SK-N-SH (cell line): ENCODE data around the gene RIN3. TPM values are rescaled to one million over a fixed set of nuclear protein-coding genes. Genes with fewer than 3 reads are reported as not detected.

Experiments used
- CTCF ChIA-PET: fragments of 300-600, 350-600 bp; formaldehyde crosslinking; extraction: SDS; loops from one replicate; lab custom pipeline; 2021; lab: Yijun Ruan, JAX
- POLR2A ChIA-PET: fragments of 350-600 bp; sonication (Branson Sonifier 250); formaldehyde crosslinking; extraction: SDS; loops from one replicate; lab custom pipeline; 2020; ENCODE audit warnings: antibody characterized with exemption, inconsistent platforms; lab: Yijun Ruan, JAX
- DNase-seq: peaks from one replicate; pipeline ENCODE4 v3.0.0; 2012
- H2AFZ ChIP-seq: fragments of 200-600 bp; sonication (generic); 2 replicates; pipeline ENCODE4 v1.8.1; 2016; ENCODE audit warnings: antibody characterized with exemption, mild to moderate bottlenecking, low read depth
- H3F3A ChIP-seq: fragments of 200-600 bp; sonication (generic); replicated peaks from 2 replicates; pipeline ENCODE3; 2016; ENCODE audit warnings: antibody characterized with exemption, mild to moderate bottlenecking; ENCODE audit not compliant: insufficient read depth
- H3K27ac ChIP-seq, 2 experiments: fragments of 200-500 bp in 1 of 2; fragments of 200-600 bp in 1 of 2; sonication (Bioruptor generic) in 1 of 2; sonication (generic), shearing (Covaris generic) in 1 of 2; 2 replicates each; pipeline versions ENCODE4 v1.5.1 to v1.6.1; 2014 to 2016; ENCODE audit warnings: low read depth in 2 of 2, inconsistent platforms in 1 of 2, low read length in 1 of 2, mild to moderate bottlenecking in 1 of 2, mixed read lengths in 1 of 2
- H3K27me3 ChIP-seq: fragments of 200-600 bp; sonication (generic), shearing (Covaris generic); 2 replicates; pipeline ENCODE4 v1.6.1; 2016; ENCODE audit warnings: mixed run types; ENCODE audit not compliant: insufficient read depth
- H3K36me3 ChIP-seq, 2 experiments: fragments of 200-500 bp in 1 of 2; fragments of 200-600 bp in 1 of 2; sonication (Bioruptor generic) in 1 of 2; sonication (generic) in 1 of 2; replicated peaks in 1 of 2; 2 replicates each; pipeline versions ENCODE3 to v1.5.1; 2014 to 2016; ENCODE audit warnings: low read length in 1 of 2, mild to moderate bottlenecking in 1 of 2; ENCODE audit not compliant: insufficient read depth in 2 of 2, control insufficient read depth in 1 of 2
- H3K4me1 ChIP-seq, 2 experiments: fragments of 200-500 bp in 1 of 2; fragments of 200-600 bp in 1 of 2; sonication (Bioruptor generic) in 1 of 2; sonication (generic), shearing (Covaris generic) in 1 of 2; 2 replicates each; pipeline versions ENCODE4 v1.5.1 to v1.6.1; 2014 to 2016; ENCODE audit warnings: low read depth in 1 of 2, low read length in 1 of 2, mixed run types in 1 of 2; ENCODE audit not compliant: insufficient read depth in 2 of 2, control insufficient read depth in 1 of 2
- H3K4me2 ChIP-seq: fragments of 200-600 bp; sonication (generic), shearing (Covaris generic); 2 replicates; pipeline ENCODE4 v1.6.1; 2017; ENCODE audit warnings: mixed run types
- H3K4me3 ChIP-seq, 2 experiments: fragments of 200-500 bp in 1 of 2; fragments of 200-600 bp in 1 of 2; sonication (Bioruptor generic) in 1 of 2; sonication (generic), shearing (Covaris generic) in 1 of 2; 2 replicates each; pipeline versions ENCODE4 v1.5.1 to v1.8.1; 2014 to 2016; ENCODE audit warnings: low read depth in 2 of 2, inconsistent platforms in 1 of 2, low read length in 1 of 2, mild to moderate bottlenecking in 1 of 2, mixed read lengths in 1 of 2, moderate library complexity in 1 of 2
- H3K79me2 ChIP-seq: fragments of 200-600 bp; sonication (generic); 2 replicates; pipeline ENCODE4 v1.8.1; 2017; ENCODE audit warnings: mild to moderate bottlenecking; ENCODE audit not compliant: insufficient read depth
- H3K9ac ChIP-seq: fragments of 200-600 bp; sonication (generic); 2 replicates; pipeline ENCODE4 v1.6.1; 2017; ENCODE audit warnings: mixed run types
- H3K9me2 ChIP-seq: fragments of 200-600 bp; sonication (generic); 2 replicates; pipeline ENCODE4 v1.6.1; 2017; ENCODE audit warnings: mixed run types
- H3K9me3 ChIP-seq: fragments of 200-600 bp; sonication (generic); 2 replicates; pipeline ENCODE4 v1.6.1; 2017; ENCODE audit warnings: mixed run types, mild to moderate bottlenecking, moderate library complexity
- H4K20me1 ChIP-seq: fragments of 200-600 bp; sonication (generic); 2 replicates; pipeline ENCODE4 v1.6.1; 2017; ENCODE audit warnings: mild to moderate bottlenecking, mixed run types; ENCODE audit not compliant: insufficient read depth
- CHD2 ChIP-seq: fragments of 150-350 bp; IDR thresholded peaks from 2 replicates; pipeline ENCODE4 v1.6.1; 2018; ENCODE audit warnings: low read length; ENCODE audit not compliant: partially characterized antibody
- EP300 ChIP-seq, 2 experiments: IDR thresholded peaks; 2 replicates each; pipeline versions ENCODE4 v1.4.0 to v1.6.1; 2012; ENCODE audit warnings: borderline replicate concordance in 1 of 2, low read depth in 1 of 2, low read length in 1 of 2
- FOSL2 ChIP-seq: IDR thresholded peaks from 2 replicates; pipeline ENCODE4 v1.4.0; 2012; ENCODE audit warnings: low read depth, mild to moderate bottlenecking, moderate library complexity, borderline replicate concordance
- FOXJ3 ChIP-seq: sonication (generic); formaldehyde crosslinking; IDR thresholded peaks from 2 replicates; pipeline ENCODE4 v1.5.1; 2020; ENCODE audit warnings: mild to moderate bottlenecking, missing genetic modification reagents
- IRF3 ChIP-seq: fragments of 150-350 bp; IDR thresholded peaks from 2 replicates; pipeline ENCODE4 v1.6.1; 2016; ENCODE audit warnings: mild to moderate bottlenecking, low read depth, low read length
- MEF2A ChIP-seq: IDR thresholded peaks from 2 replicates; pipeline ENCODE4 v1.4.0; 2012; ENCODE audit warnings: low read depth, borderline replicate concordance
- NRF1 ChIP-seq: IDR thresholded peaks from 2 replicates; pipeline ENCODE4 v1.6.1; 2012; ENCODE audit warnings: low read depth, mild to moderate bottlenecking, low read length
- POLR2AphosphoS5 ChIP-seq: IDR thresholded peaks from 2 replicates; pipeline ENCODE4 v1.6.1; 2012; ENCODE audit warnings: low read depth, low read length
- RCOR1 ChIP-seq: fragments of 150-350 bp; IDR thresholded peaks from 2 replicates; pipeline ENCODE4 v1.6.1; 2017; ENCODE audit warnings: antibody characterized with exemption, low read length
- RFX5 ChIP-seq: IDR thresholded peaks from 2 replicates; pipeline ENCODE4 v1.6.1; 2012; ENCODE audit warnings: mild to moderate bottlenecking, improper control_type of control experiment, low read length
- SIN3A ChIP-seq: IDR thresholded peaks from 2 replicates; pipeline ENCODE4 v1.6.1; 2012; ENCODE audit warnings: low read depth, mild to moderate bottlenecking, low read length, moderate library complexity, borderline replicate concordance
- TEAD4 ChIP-seq: IDR thresholded peaks from 2 replicates; pipeline ENCODE4 v1.4.0; 2012; ENCODE audit warnings: mild to moderate bottlenecking, borderline replicate concordance; ENCODE audit not compliant: insufficient read depth
- WGBS: methylation state at CpG from one replicate; pipeline ENCODE4 v1.1.6; 2017; ENCODE audit warnings: low lambda C conversion rate; 5-methylcytosine and 5-hydroxymethylcytosine counted together
- polyA plus RNA-seq, 3 experiments: library from polyadenylated mRNA; depleted of rRNA; stranded (reverse); fragments of >200 nt; gene quantifications; 2 replicates each; pipeline ENCODE4 v1.2.3, GENCODE V29; 2012

RIN3 gene
- polyA plus RNA-seq, 1 of the 3 experiments (the other 2 are of a cell fraction) = 12.4 TPM

GRCh38 chr14:92698393-92698792 is 184.8 kb downstream of the RIN3 start:
- DNase-seq = no peak
- Histone ChIP-seq H4K20me1 (no peaks in the 10 kb centered on the region), H3K4me2 (no peak overlapping the region), H3K9ac (no peak overlapping the region), H3K4me1 (no peaks in the 10 kb centered on the region; a peak in 1 of 4 replicates), H3F3A (no peaks in the 10 kb centered on the region), H3K36me3 (no peaks in the 10 kb centered on the region), H3K4me3 (no peak overlapping the region), H3K9me3 (no peaks in the 10 kb centered on the region), H3K9me2 (no peaks in the 10 kb centered on the region), H3K27me3 (no peaks in the 10 kb centered on the region), H2AFZ (no peak overlapping the region), H3K79me2 (no peaks in the 10 kb centered on the region), H3K27ac (no peak overlapping the region)
- TF ChIP-seq CHD2 (no peak), MEF2A (no peak)
- ChIA-PET CTCF (interaction anchor here (0.7 to 1.6 kb wide), 5 partner anchors 9 to 86 kb away, joined by 3 to 7 read pairs (median 4); no protein-coding TSS in a partner anchor), POLR2A (no interaction called here)

- 89% methylated on average over 10 of the region's 10 CpGs for WGBS
- Histone ChIP-seq H2AFZ (no peak overlapping the region), H4K20me1 (no peaks in the 10 kb centered on the region), H3K79me2 (no peaks in the 10 kb centered on the region), H3K9me2 (no peaks in the 10 kb centered on the region), H3K4me1 (no peaks in the 10 kb centered on the region), H3K36me3 (peaks cover 0 to 2% of the 10 kb centered on the region in 2 experiments), H3K4me2 (no peak overlapping the region), H3K9ac (no peak overlapping the region), H3K4me3 (no peak overlapping the region), H3F3A (no peaks in the 10 kb centered on the region), H3K27ac (no peak overlapping the region), H3K27me3 (no peaks in the 10 kb centered on the region), H3K9me3 (no peaks in the 10 kb centered on the region)
- TF ChIP-seq SIN3A (no peak), FOXJ3 (no peak), POLR2AphosphoS5 (no peak), IRF3 (no peak), NRF1 (no peak), RFX5 (no peak), EP300 (IDR thresholded peaks at IDR 0.05; ENCODE audit: borderline replicate concordance in 1 of 2, low read depth in 1 of 2, low read length in 1 of 2) (no peak), FOSL2 (no peak), CHD2 (no peak), TEAD4 (no peak), RCOR1 (no peak)
- ChIA-PET POLR2A (no interaction called here), CTCF (interaction anchor here (1.5 kb wide), 1 partner anchor 10 kb away, joined by 3 read pairs; no protein-coding TSS in a partner anchor)
- no peak for DNase-seq
Observed at GRCh38 chr14:92701826-92702225, 188.2 kb downstream of the RIN3 start.
